HG03575 (cell line): Measurements from ENCODE around the gene LTBR.
"Not testable (repeated sequence)": the region's sequence is repeated elsewhere in the genome, so short reads cannot be mapped to it uniquely, and the experiment has no call there.

ENCODE experiments used
- ATAC-seq: cut with Tn5 transposase; IDR thresholded peaks from one replicate; pipeline ENCODE4 v1.9.1; 2021; ENCODE audit not compliant: unreplicated experiment, insufficient number of reproducible peaks, low FRiP score; ENCODE audit errors: extremely low read depth

LTBR gene

GRCh38 chr12:6383572-6384498 lies at the start of gene LTBR:
Gene LTBR (plus strand): TSS chr12:6384162. CDS start chr12:6384359, 197 bp downstream.
- ATAC-seq: no peak

- no peak for ATAC-seq
These were observed 49.6 kb upstream of the LTBR start for GRCh38 chr12:6334359-6334758.

GRCh38 chr12:6334940-6335450 lies 49.0 kb upstream of the LTBR start:
- no peak for ATAC-seq

- ATAC-seq: no peak
These were observed 48.4 kb upstream of the LTBR start for GRCh38 chr12:6335451-6336078.

- no peak for ATAC-seq
These were observed 47.7 kb upstream of the LTBR start for GRCh38 chr12:6336079-6336888.

- ATAC-seq: no peak
These were observed 46.8 kb upstream of the LTBR start for GRCh38 chr12:6336889-6337853.

GRCh38 chr12:6337958-6338433 lies 46.0 kb upstream of the LTBR start:
- ATAC-seq: no peak

GRCh38 chr12:6338536-6338935 lies 45.4 kb upstream of the LTBR start:
- ATAC-seq: not testable (repeated sequence)

- no peak for ATAC-seq
These were observed 45.0 kb upstream of the LTBR start for GRCh38 chr12:6338955-6339354.

GRCh38 chr12:6340032-6340638 lies 43.8 kb upstream of the LTBR start:
- no peak for ATAC-seq

- ATAC-seq: no peak
These were observed 43.1 kb upstream of the LTBR start for GRCh38 chr12:6340745-6341416.

GRCh38 chr12:6341417-6342139 lies 42.4 kb upstream of the LTBR start, which contains the start of gene TNFRSF1A:
Gene TNFRSF1A (minus strand): TSS chr12:6342076. CDS start chr12:6341814, 262 bp downstream.
- ATAC-seq: no peak

GRCh38 chr12:6342140-6342889 lies 41.6 kb upstream of the LTBR start:
- ATAC-seq: no peak

GRCh38 chr12:6343518-6343917 lies 40.4 kb upstream of the LTBR start:
- no peak for ATAC-seq

- ATAC-seq: not testable (repeated sequence)
These were observed 39.8 kb upstream of the LTBR start for GRCh38 chr12:6344101-6344660.
